IPS-18a (cell line): Measurements from ENCODE around the gene YWHAB.
"Not testable (repeated sequence)": the region's sequence is repeated elsewhere in the genome, so short reads cannot be mapped to it uniquely, and the experiment has no call there.

ENCODE experiments used
- H3K27ac ChIP-seq: one replicate; pipeline ENCODE4 v1.5.1; 2013; ENCODE audit warnings: low read length
- H3K27me3 ChIP-seq: one replicate; pipeline ENCODE4 v1.6.1; 2013; ENCODE audit warnings: mild to moderate bottlenecking, low read length; ENCODE audit not compliant: control insufficient read depth, insufficient read depth
- H3K36me3 ChIP-seq: one replicate; pipeline ENCODE4 v1.6.1; 2013; ENCODE audit warnings: low read depth, low read length; ENCODE audit not compliant: control insufficient read depth
- H3K4me1 ChIP-seq: one replicate; pipeline ENCODE4 v1.6.1; 2013; ENCODE audit warnings: low read depth, low read length; ENCODE audit not compliant: control insufficient read depth
- H3K4me3 ChIP-seq: one replicate; pipeline ENCODE4 v1.5.1; 2013; ENCODE audit warnings: low read length
- H3K9ac ChIP-seq: one replicate; pipeline ENCODE4 v1.6.1; 2013; ENCODE audit warnings: mild to moderate bottlenecking, low read length, moderate library complexity
- H3K9me3 ChIP-seq: one replicate; pipeline ENCODE4 v1.6.1; 2013; ENCODE audit warnings: low read depth, low read length; ENCODE audit not compliant: control insufficient read depth

The YWHAB gene

GRCh38 chr20:44850837-44851236, 34.7 kb upstream of the YWHAB start:
- Histone ChIP-seq H3K4me3 (no peak overlapping the region), H3K9ac (no peak overlapping the region), H3K27me3 (no peaks in the 10 kb centered on the region), H3K9me3 (no peaks in the 10 kb centered on the region), H3K4me1 (peaks cover 8% of the 10 kb centered on the region), H3K27ac (no peak overlapping the region), H3K36me3 (no peaks in the 10 kb centered on the region)

GRCh38 chr20:44851545-44851944, 34.0 kb upstream of the YWHAB start:
- Histone ChIP-seq H3K27ac (no peak overlapping the region), H3K4me1 (peaks cover 8% of the 10 kb centered on the region), H3K9ac (no peak overlapping the region), H3K4me3 (no peak overlapping the region), H3K9me3 (no peaks in the 10 kb centered on the region), H3K27me3 (no peaks in the 10 kb centered on the region), H3K36me3 (no peaks in the 10 kb centered on the region)

- Histone ChIP-seq H3K9me3 (no peaks in the 10 kb centered on the region), H3K27me3 (no peaks in the 10 kb centered on the region), H3K4me3 (no peak overlapping the region), H3K9ac (no peak overlapping the region), H3K36me3 (no peaks in the 10 kb centered on the region), H3K4me1 (peaks cover 5% of the 10 kb centered on the region), H3K27ac (no peak overlapping the region)
Measured at GRCh38 chr20:44856442-44856841, 29.1 kb upstream of the YWHAB start.

- no peaks in the 10 kb centered on the region for H3K36me3 ChIP-seq
- H3K9ac ChIP-seq, result no peak overlapping the region
- H3K27ac ChIP-seq, result no peak overlapping the region
Measured at GRCh38 chr20:44856856-44857448, 28.6 kb upstream of the YWHAB start.

GRCh38 chr20:44858606-44859360, 26.7 kb upstream of the YWHAB start:
- Histone ChIP-seq H3K9ac (no peak overlapping the region), H3K4me1 (no peaks in the 10 kb centered on the region)

More at GRCh38 chr20:44856856-44857448, 28.6 kb upstream of the YWHAB start:
- Histone ChIP-seq H3K27me3 (no peaks in the 10 kb centered on the region), H3K4me1 (no peaks in the 10 kb centered on the region), H3K9me3 (no peaks in the 10 kb centered on the region), H3K4me3 (no peak overlapping the region)

GRCh38 chr20:44861531-44862006, 23.9 kb upstream of the YWHAB start:
- Histone ChIP-seq H3K9me3 (no peaks in the 10 kb centered on the region), H3K27me3 (no peaks in the 10 kb centered on the region), H3K4me3 (no peak overlapping the region), H3K4me1 (no peaks in the 10 kb centered on the region), H3K36me3 (no peaks in the 10 kb centered on the region), H3K9ac (no peak overlapping the region), H3K27ac (no peak overlapping the region)

More at GRCh38 chr20:44858606-44859360, 26.7 kb upstream of the YWHAB start:
- no peak overlapping the region for H3K27ac ChIP-seq
- H3K4me3 ChIP-seq, result no peak overlapping the region
- H3K27me3 ChIP-seq, result no peaks in the 10 kb centered on the region
- H3K9me3 ChIP-seq, result no peaks in the 10 kb centered on the region
- no peaks in the 10 kb centered on the region for H3K36me3 ChIP-seq

GRCh38 chr20:44862286-44862685, 23.2 kb upstream of the YWHAB start:
- H3K27me3 ChIP-seq, result no peaks in the 10 kb centered on the region
- no peak overlapping the region for H3K27ac ChIP-seq

GRCh38 chr20:44863365-44864084, 22.0 kb upstream of the YWHAB start:
- not testable (repeated sequence) for H3K9ac ChIP-seq, H3K27ac ChIP-seq

More at GRCh38 chr20:44862286-44862685, 23.2 kb upstream of the YWHAB start:
- Histone ChIP-seq H3K9ac (no peak overlapping the region), H3K4me1 (no peaks in the 10 kb centered on the region), H3K9me3 (no peaks in the 10 kb centered on the region), H3K4me3 (no peak overlapping the region), H3K36me3 (no peaks in the 10 kb centered on the region)

GRCh38 chr20:44864493-44864892, 21.0 kb upstream of the YWHAB start:
- not testable (repeated sequence) for H3K36me3 ChIP-seq, H3K4me1 ChIP-seq, H3K9me3 ChIP-seq, H3K27me3 ChIP-seq, H3K27ac ChIP-seq, H3K4me3 ChIP-seq, H3K9ac ChIP-seq

More at GRCh38 chr20:44863365-44864084, 22.0 kb upstream of the YWHAB start:
- not testable (repeated sequence) for H3K4me1 ChIP-seq, H3K27me3 ChIP-seq, H3K9me3 ChIP-seq, H3K4me3 ChIP-seq, H3K36me3 ChIP-seq

- H3K36me3 ChIP-seq, result no peaks in the 10 kb centered on the region
- H3K9me3 ChIP-seq, result no peaks in the 10 kb centered on the region
- no peak overlapping the region for H3K27ac ChIP-seq
- no peaks in the 10 kb centered on the region for H3K4me1 ChIP-seq
- no peaks in the 10 kb centered on the region for H3K27me3 ChIP-seq
- no peak overlapping the region for H3K9ac ChIP-seq
- no peak overlapping the region for H3K4me3 ChIP-seq
Measured at GRCh38 chr20:44866703-44867335, 18.7 kb upstream of the YWHAB start.

GRCh38 chr20:44869471-44869870, 16.0 kb upstream of the YWHAB start:
- Histone ChIP-seq H3K36me3 (no peaks in the 10 kb centered on the region), H3K27ac (no peak overlapping the region), H3K9ac (no peak overlapping the region), H3K4me3 (no peak overlapping the region), H3K9me3 (no peaks in the 10 kb centered on the region), H3K27me3 (no peaks in the 10 kb centered on the region), H3K4me1 (no peaks in the 10 kb centered on the region)
